Subcutaneous abdominal adipose tissue (tissue), 5 donors: Measurements from ENCODE around the gene PCCA.

Experiments
- H3K27ac ChIP-seq: one replicate; pipeline ENCODE4 v1.7.0; 2013; ENCODE audit warnings: low read depth, mild to moderate bottlenecking, inconsistent platforms, low read length, moderate library complexity
- H3K27me3 ChIP-seq, 5 donors: one replicate each; pipeline ENCODE4 v1.7.0; 2013; ENCODE audit warnings: low read length in 5 of 5, inconsistent platforms in 1 of 5; ENCODE audit not compliant: control insufficient read depth in 5 of 5, insufficient read depth in 4 of 5
- H3K36me3 ChIP-seq, 5 donors: one replicate each; pipeline ENCODE4 v1.7.0; 2013; ENCODE audit warnings: low read length in 5 of 5; ENCODE audit not compliant: control insufficient read depth in 5 of 5, insufficient read depth in 5 of 5
- H3K4me1 ChIP-seq, 5 donors: one replicate each; pipeline ENCODE4 v1.7.0; 2013; ENCODE audit warnings: low read length in 5 of 5, mild to moderate bottlenecking in 3 of 5, moderate library complexity in 1 of 5; ENCODE audit not compliant: control insufficient read depth in 5 of 5, insufficient read depth in 5 of 5
- H3K4me3 ChIP-seq, 5 donors: one replicate each; pipeline ENCODE4 v1.7.0; 2013; ENCODE audit warnings: low read length in 5 of 5, low read depth in 1 of 5
- H3K9ac ChIP-seq, 5 donors: one replicate each; pipeline ENCODE4 v1.7.0; 2013; ENCODE audit warnings: low read length in 5 of 5, mild to moderate bottlenecking in 4 of 5, moderate library complexity in 3 of 5
- H3K9me3 ChIP-seq, 5 donors: one replicate each; pipeline ENCODE4 v1.7.0; 2013; ENCODE audit warnings: low read length in 5 of 5; ENCODE audit not compliant: control insufficient read depth in 5 of 5
- donor health status: healthy.
- donor health status: healthy.
- donor health status: healthy.
- donor health status: healthy.
- donor health status: healthy.

PCCA gene

DNA sequence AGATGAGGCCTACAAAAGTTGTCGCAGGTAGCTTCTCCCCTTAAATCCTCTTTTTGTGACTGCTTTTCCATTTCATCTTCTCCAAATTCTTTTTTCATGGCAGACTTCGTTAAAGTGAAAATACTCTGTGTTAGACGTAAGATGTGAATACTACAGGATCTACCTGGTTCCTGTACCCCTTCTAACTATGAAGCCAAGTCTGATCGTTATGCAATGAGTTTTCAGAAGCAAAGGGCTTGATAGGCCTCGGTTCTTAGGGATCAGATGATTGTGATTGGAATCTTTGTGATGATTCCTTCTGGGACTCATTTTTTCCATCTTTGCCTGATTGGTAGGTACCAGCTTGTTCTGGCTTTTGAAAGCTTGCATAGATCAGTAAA is 86.9 kb downstream of the PCCA start:
- Histone ChIP-seq H3K9ac (no peak overlapping the region), H3K4me1 (peaks cover 0 to 10% (median 5%) of the 10 kb centered on the region in 5 donors), H3K36me3 (peaks cover 0 to 3% (median 0%) of the 10 kb centered on the region in 5 donors), H3K27ac (no peak overlapping the region), H3K4me3 (no peak overlapping the region), H3K27me3 (no peaks in the 10 kb centered on the region), H3K9me3 (no peaks in the 10 kb centered on the region)

DNA sequence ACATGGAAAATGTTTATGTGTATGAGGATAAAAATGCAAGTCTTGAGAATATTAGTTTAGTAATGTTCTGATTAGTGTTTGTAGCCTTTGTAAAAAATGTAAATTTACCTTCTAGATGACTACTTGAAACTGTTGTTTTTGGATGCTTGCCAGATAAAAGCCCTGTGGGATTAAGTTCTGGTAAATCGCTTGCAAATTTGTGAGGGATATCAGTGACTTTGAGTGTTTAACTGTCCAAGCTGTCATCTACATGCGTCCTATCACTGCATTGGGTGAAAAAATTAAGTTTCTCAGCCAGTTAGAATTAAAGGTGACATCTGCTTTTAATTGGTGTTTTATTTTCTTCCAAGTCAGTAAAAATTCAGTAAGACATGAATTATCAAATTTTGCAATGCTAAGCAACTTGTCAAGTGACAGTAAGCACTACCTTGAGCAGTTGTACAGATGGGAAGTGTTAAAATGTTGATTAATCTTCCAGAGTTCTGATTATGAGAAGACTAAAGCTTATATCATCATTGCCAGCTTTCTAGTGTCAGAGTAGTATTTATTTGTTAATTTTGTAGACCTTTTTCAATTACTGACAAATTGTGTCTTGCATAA is 88.0 kb downstream of the PCCA start:
- Histone ChIP-seq H3K36me3 (peaks cover 0 to 3% (median 0%) of the 10 kb centered on the region in 5 donors), H3K9ac (no peak overlapping the region), H3K27ac (no peak overlapping the region), H3K4me3 (no peak overlapping the region), H3K27me3 (no peaks in the 10 kb centered on the region), H3K9me3 (no peaks in the 10 kb centered on the region), H3K4me1 (peaks cover 0 to 10% (median 5%) of the 10 kb centered on the region in 5 donors)

DNA sequence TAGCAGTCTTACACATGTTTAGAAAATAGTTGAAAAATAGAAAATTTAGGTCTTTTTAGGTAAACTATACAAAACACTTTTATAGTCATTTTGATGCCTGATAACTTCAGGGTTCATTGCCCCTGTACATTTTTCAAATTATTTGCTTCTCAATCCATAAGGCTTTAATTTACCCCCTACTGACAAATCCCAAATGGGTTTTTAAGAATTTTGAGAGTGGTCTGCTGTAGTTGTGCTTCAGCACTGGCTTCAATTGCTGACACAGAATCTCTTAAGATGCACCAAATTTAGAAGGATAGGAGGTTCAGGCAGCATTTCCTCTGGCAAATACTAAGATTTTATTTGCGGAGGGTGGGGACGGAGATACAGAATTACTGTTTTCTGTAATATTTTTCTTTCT is 89.4 kb downstream of the PCCA start:
- Histone ChIP-seq H3K4me3 (no peak overlapping the region), H3K9ac (no peak overlapping the region), H3K36me3 (peaks cover 0 to under 1% (median 0%) of the 10 kb centered on the region in 5 donors), H3K27ac (no peak overlapping the region), H3K4me1 (peaks cover 0 to 6% (median 5%) of the 10 kb centered on the region in 5 donors), H3K27me3 (no peaks in the 10 kb centered on the region), H3K9me3 (no peaks in the 10 kb centered on the region)

DNA sequence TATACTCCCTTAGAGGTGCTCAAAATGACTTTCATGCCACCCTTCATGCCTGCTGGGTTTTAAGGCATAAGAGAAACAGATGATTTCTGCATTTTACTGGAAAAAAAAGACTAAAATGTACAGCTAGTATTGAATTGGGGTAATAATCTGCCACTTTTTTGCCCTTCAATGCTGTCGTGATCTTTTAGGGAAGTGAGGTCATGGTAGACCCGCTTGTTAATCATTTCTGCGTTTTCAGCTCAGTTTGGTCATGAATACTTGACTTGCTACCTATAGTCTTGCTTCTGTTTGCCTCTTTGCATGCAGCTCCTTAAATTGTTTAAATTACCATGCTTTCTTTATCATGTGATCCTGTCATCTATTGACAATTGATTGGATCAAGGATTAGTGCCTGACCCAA is 90.4 kb downstream of the PCCA start:
- Histone ChIP-seq H3K4me1 (peaks cover 0 to 6% (median 5%) of the 10 kb centered on the region in 5 donors), H3K36me3 (no peaks in the 10 kb centered on the region), H3K9me3 (no peaks in the 10 kb centered on the region), H3K27ac (no peak overlapping the region), H3K27me3 (no peaks in the 10 kb centered on the region), H3K9ac (no peak overlapping the region), H3K4me3 (no peak overlapping the region)

DNA sequence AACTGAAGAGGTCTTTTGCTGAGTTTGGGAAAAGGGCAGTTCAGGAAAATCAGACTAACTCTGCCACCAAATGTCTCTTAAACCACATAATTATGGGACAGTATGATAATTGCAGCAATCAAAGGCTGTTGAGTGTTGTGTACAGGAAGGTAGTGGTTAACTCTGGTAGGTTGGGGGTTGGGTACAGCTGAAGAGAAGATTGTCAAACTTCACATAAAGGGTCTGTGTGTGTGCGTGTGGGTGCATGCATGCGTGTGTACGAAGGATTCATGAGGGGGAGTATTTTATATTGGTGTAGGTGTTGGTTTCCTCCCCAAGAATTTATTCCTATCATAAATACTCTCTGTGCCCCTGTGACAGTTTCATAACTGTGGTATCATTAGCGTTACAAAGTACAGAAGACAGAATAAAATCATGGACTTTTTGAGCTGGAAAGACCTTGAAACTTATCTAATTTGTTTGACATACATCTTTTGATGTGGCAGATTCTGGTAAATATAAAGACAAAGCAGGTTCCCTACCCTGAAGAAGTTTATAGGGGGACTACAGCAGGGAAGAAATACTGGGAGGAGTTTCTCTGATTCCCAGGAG is 94.1 kb downstream of the PCCA start:
- H3K4me1 ChIP-seq = no peaks in the 10 kb centered on the region
- H3K9ac ChIP-seq = no peak overlapping the region
- no peaks in the 10 kb centered on the region for H3K27me3 ChIP-seq
- H3K27ac ChIP-seq = no peak overlapping the region
- no peak overlapping the region for H3K4me3 ChIP-seq
- H3K9me3 ChIP-seq = no peaks in the 10 kb centered on the region
- H3K36me3 ChIP-seq = no peaks in the 10 kb centered on the region

DNA sequence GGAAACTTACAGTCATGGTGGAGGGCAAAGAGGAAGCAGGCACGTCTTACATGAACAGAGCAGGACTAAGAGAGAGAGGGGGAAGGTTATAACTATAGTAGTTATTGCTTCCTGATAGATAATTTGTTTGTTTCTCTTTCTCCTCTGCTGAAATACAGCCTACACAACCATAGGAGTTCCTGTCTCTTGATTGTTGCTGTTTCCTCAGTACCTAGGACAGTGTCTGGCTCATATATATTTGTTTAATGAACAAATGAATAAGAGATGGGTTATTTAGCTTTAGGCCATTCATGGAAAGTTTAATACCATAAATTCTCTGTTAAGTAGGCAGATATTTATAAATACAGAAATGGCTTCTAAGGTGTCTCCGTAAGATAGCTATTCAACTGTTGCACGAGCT is 95.2 kb downstream of the PCCA start:
- Histone ChIP-seq H3K9ac (no peak overlapping the region), H3K27me3 (no peaks in the 10 kb centered on the region), H3K9me3 (no peaks in the 10 kb centered on the region), H3K27ac (no peak overlapping the region), H3K36me3 (no peaks in the 10 kb centered on the region), H3K4me3 (no peak overlapping the region), H3K4me1 (no peaks in the 10 kb centered on the region)

DNA sequence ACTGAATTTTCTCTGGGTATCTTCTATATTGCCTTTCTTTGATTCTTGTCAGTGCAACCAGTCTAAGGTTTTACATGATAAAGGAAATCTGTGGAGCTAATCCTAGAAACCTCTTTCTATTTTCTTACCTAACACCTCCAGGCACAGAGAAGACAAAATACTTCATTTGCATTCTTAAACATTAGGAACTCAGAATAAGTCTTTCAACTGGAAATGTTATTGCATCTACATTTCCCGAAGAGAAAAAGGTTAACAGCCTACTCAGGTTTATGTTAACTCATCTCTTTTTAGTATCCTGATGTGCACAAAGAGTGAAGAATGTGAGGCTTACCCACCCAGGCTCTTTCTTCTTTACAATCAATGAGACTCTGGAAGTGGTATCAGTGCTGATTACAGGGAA is 106.7 kb downstream of the PCCA start:
- no peaks in the 10 kb centered on the region for H3K9me3 ChIP-seq
- H3K36me3 ChIP-seq = peaks cover 0 to 4% (median 0%) of the 10 kb centered on the region in 5 donors
- H3K27me3 ChIP-seq = no peaks in the 10 kb centered on the region
- no peak overlapping the region for H3K27ac ChIP-seq
- H3K9ac ChIP-seq = no peak overlapping the region
- no peak overlapping the region for H3K4me3 ChIP-seq
- H3K4me1 ChIP-seq = no peaks in the 10 kb centered on the region

DNA sequence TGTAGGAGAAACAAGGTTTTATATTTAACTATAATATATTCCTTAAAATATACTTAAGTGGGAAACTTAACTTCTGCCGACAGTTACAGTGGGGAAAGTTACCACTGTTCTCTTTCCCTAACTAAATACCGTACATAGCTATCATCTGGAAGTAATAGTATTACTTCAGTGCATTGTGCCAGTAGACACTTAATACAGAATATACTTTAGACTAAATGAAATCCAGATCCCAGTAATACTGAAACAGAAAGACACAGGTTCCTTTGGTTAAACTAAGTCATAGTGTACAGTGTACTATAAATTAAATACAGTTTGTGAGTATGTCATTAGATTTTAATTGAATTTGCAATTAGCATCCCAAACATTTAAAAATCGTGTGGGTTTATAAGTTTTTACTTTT is 107.5 kb downstream of the PCCA start:
- H3K4me3 ChIP-seq = no peak overlapping the region
- peaks cover 0 to 4% (median 0%) of the 10 kb centered on the region in 5 donors for H3K36me3 ChIP-seq
- H3K4me1 ChIP-seq = no peaks in the 10 kb centered on the region
- H3K27ac ChIP-seq = no peak overlapping the region
- H3K27me3 ChIP-seq = no peaks in the 10 kb centered on the region
- no peak overlapping the region for H3K9ac ChIP-seq
- no peaks in the 10 kb centered on the region for H3K9me3 ChIP-seq

DNA sequence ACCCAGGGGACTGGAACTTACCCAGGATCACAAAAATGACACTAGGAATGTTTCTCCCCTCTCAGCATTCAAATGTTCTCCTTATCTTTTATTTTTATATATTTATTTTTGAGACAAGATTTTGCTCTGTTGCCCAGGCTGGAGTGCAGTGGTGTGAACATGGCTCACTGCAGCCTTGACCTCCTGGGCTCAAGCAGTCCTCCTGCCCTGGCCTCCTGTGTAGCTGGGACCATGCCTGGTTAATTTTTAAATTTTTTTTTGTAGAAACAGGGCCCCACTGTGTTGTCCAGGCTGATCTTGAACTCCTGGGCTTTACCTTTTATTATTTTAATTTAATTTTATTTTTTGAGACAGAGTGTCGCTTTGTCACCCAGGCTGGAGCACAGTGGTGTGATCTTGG is 108.2 kb downstream of the PCCA start:
- Histone ChIP-seq H3K9ac (no peak overlapping the region), H3K27me3 (no peaks in the 10 kb centered on the region), H3K4me1 (no peaks in the 10 kb centered on the region), H3K36me3 (peaks cover 0 to 4% (median 0%) of the 10 kb centered on the region in 5 donors), H3K4me3 (no peak overlapping the region), H3K27ac (no peak overlapping the region), H3K9me3 (peaks cover 0 to 2% (median 0%) of the 10 kb centered on the region in 5 donors)

DNA sequence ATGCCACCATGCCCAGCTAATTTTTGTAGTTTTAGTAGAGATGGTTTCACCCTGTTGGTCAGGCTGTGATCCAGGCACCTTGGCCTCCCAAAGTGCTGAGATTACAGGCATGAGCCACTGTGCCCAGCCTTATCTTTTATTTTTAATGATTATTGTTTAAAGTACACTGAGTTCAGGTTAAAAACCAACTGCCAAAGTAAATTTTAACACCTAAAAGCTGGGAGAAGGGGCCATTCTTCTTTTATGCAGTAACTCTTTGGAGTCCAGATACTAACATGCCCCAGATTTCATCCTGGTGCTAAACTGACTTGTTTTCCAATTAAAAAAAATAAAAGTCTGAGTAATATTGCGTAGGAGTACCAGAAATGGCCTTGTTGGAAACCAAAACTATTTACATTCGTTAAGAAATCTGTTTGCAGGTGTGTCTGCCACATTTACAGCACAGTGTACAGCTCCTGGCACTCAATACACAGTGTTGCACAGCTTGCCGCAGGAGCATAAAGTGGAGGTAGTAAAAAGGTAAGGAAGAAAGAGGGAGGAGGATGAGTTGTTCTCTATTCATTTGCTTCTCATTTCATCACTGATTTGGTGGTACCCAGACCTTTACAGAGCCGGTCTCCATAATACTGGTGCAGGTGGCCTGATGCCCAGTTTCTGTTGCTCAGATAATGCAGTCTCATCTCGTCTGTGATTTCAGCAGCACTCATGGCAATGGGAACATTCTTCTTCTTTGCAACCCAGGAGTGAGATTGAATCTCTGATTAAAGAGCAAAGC is 108.9 kb downstream of the PCCA start:
- Histone ChIP-seq H3K27me3 (no peaks in the 10 kb centered on the region), H3K9ac (no peak overlapping the region), H3K4me1 (no peaks in the 10 kb centered on the region), H3K9me3 (peaks cover 0 to 3% (median 0%) of the 10 kb centered on the region in 5 donors), H3K27ac (no peak overlapping the region), H3K4me3 (no peak overlapping the region), H3K36me3 (peaks cover 0 to 4% (median 0%) of the 10 kb centered on the region in 5 donors)
